GM04504 (cell line): ENCODE results near the gene BAHCC1.
"Not testable (repeated sequence)": the region's sequence is repeated elsewhere in the genome, so short reads cannot be mapped to it uniquely, and the experiment has no call there.

Experiments used
- DNase-seq: peaks from one replicate; pipeline ENCODE4 v3.0.0-alpha.2; 2012; ENCODE audit warnings: low read depth

Gene BAHCC1

GRCh38 chr17:81413497-81414135 lies 18.4 kb downstream of the BAHCC1 start:
- no peak for DNase-seq

GRCh38 chr17:81414756-81415516 lies 19.7 kb downstream of the BAHCC1 start:
- DNase-seq: no peak

- no peak for DNase-seq
Measured at GRCh38 chr17:81415681-81416080, 20.4 kb downstream of the BAHCC1 start.

- no peak for DNase-seq
Measured at GRCh38 chr17:81416612-81417011, 21.4 kb downstream of the BAHCC1 start.

GRCh38 chr17:81417049-81417878 lies 22.0 kb downstream of the BAHCC1 start:
- peak; percentile 83 for DNase-seq

- DNase-seq: no peak
Measured at GRCh38 chr17:81417879-81418709, 22.8 kb downstream of the BAHCC1 start.

GRCh38 chr17:81418710-81419318 lies 23.6 kb downstream of the BAHCC1 start:
- no peak for DNase-seq

- peak; percentile 90 for DNase-seq
Measured at GRCh38 chr17:81419319-81419885, 24.1 kb downstream of the BAHCC1 start.

- DNase-seq: no peak
Measured at GRCh38 chr17:81419886-81420768, 24.9 kb downstream of the BAHCC1 start.

- DNase-seq: no peak
Measured at GRCh38 chr17:81420769-81421462, 25.7 kb downstream of the BAHCC1 start.

- peak; percentile 93 for DNase-seq
Measured at GRCh38 chr17:81422776-81423697, 27.8 kb downstream of the BAHCC1 start.

GRCh38 chr17:81423698-81424071 lies 28.4 kb downstream of the BAHCC1 start:
- DNase-seq: no peak

GRCh38 chr17:81424151-81425017 lies 29.1 kb downstream of the BAHCC1 start:
- DNase-seq: no peak

- DNase-seq: not testable (repeated sequence)
Measured at GRCh38 chr17:81425041-81425440, 29.8 kb downstream of the BAHCC1 start.

- not testable (repeated sequence) for DNase-seq
Measured at GRCh38 chr17:81425716-81426392, 30.6 kb downstream of the BAHCC1 start.

- DNase-seq: no peak
Measured at GRCh38 chr17:81426393-81427172, 31.3 kb downstream of the BAHCC1 start.
